GM19468 (cell line): ENCODE data around the gene GLMP.
A peak's percentile ranks its signal among the peaks of the same experiment; 100 is the strongest.

Experiments
- ATAC-seq: cut with Tn5 transposase; IDR thresholded peaks from one replicate; pipeline ENCODE4 v1.9.1; 2021; ENCODE audit warnings: mild to moderate bottlenecking, moderate library complexity, moderate number of reproducible peaks; ENCODE audit not compliant: unreplicated experiment; ENCODE audit errors: extremely low read depth

Gene GLMP

DNA sequence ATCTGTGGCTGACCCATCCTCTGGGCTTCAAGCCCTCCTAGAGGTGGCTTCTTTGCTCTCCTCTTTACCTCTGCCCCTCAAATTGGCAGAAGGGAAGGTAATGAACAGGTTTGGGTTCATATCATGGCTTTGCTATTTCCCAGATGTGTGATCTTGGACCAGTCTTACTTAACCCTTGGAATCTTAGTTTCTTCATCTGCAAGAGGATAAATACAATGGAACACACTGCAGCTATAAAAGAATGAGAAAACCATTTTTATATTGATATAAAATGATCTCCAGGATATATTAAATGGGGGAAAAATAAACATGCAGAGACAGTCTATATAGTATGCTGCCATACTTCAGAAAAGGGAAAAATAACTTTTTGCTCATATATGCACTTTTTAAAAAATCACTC, 5.6 kb downstream of the GLMP start:
- ATAC-seq: no peak

DNA sequence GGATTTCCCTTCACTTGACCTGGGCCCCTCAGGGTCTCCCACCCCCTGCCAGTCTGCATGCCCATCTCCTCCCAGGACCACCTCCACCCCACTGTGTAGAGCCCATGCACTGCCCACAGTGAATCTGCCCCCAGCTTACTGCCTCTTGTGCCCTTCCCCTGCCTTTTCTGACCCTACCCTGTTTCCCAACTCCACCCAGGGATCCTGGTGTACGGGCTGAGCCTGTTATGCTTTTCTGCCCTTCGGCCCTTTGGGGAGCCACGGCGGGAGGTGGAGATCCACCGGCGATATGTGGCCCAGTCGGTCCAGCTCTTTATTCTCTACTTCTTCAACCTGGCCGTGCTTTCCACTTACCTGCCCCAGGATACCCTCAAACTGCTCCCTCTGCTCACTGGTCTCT, 9.4 kb downstream of the GLMP start:
- ATAC-seq: no peak

GRCh38 chr1:156285437-156285836, 10.0 kb downstream of the GLMP start:
- ATAC-seq: no peak

DNA sequence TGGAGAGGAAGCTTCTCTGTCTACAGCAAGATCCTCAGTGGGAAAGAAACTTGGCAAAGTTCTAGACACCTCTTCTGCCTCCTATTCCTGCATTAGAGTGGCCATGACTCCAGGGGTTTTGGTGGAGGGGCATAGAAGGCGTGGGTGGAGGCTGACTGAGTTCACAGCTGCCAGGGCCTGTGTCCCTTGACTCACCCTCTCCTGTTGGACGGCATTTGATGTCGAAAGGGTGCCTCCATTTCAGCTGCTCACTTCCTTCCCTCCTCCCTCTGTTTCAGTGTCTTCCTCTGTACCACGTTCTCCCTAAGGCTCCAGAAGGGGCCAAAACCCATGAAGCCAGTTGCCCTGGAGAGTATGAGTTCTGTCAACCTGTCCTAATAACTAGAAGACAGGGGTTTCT, 10.7 kb downstream of the GLMP start:
- ATAC-seq: no peak

- ATAC-seq: no peak
Observed at GRCh38 chr1:156284112-156284511, 11.4 kb downstream of the GLMP start, which contains the start of gene TMEM79. Gene TMEM79, plus strand, starts transcription at chr1:156284325. Its CDS starts 902 bp downstream, at chr1:156285227.

DNA sequence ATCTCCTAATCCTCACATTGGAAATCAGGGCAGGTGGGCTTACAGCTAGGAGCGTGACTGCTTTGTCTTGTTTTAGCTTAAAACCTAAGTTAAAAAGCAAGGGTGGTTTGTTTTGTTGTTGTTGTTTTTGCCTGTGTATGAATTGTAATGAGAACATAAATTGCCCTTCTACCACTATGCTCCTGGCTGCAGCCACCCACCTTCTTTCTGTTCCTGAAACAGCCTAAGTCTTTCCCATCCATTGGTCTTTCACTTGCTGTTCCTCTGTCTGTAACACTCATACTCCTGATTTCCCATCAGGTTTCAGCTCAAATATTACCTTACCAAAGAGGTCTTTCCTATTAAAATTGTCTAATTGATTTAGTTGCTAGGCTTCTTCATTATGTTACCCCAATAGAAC, 12.0 kb downstream of the GLMP start:
- no peak for ATAC-seq

DNA sequence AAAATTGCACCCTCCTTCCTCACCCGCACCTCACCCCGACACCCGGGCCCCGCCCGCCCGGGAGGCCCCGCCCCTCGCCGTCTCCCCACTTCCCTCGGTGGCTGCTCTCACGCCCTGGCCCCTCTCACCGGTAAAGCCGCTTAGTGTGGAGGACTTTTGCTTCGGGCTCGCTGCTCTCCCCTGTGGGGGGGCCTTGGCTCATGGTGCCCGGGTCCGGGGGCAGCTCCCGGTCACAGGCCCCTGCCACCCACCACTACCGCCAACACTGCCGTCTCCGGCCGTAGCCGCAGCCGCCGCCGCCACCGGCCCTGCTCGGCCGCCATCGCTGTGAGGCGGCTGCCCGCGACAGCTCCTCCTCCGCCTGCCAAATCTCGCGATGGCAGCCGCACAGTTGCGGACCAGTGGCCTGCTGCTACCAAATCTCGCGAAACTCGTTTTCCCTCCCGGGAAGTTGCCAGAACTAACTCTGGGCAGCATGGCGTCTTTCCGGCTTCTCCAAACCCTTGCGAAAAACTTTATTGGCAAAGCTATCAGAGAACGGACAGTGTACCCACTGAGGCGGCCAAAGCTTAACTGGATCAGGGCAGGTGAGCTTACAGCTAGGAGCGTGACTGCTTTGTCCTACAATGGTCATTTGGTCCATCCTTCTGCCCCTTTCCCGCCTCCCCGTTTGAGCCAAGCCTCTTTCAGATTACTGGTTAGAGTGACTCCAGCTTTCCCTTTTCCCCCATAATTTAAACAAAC, 12.8 kb downstream of the GLMP start, which contains the start of gene SMG5:
Gene SMG5 (minus strand): TSS at position 347 of the 744 bp plus-strand sequence. CDS start 145 bp downstream, at position 202.
- ATAC-seq: peak; percentile 66

- no peak for ATAC-seq
Observed at GRCh38 chr1:156281693-156282478, 13.6 kb downstream of the GLMP start.

- no peak for ATAC-seq
Observed at GRCh38 chr1:156281281-156281680, 14.2 kb downstream of the GLMP start.

- ATAC-seq: no peak
Observed at GRCh38 chr1:156279837-156280236, 15.6 kb downstream of the GLMP start.

DNA sequence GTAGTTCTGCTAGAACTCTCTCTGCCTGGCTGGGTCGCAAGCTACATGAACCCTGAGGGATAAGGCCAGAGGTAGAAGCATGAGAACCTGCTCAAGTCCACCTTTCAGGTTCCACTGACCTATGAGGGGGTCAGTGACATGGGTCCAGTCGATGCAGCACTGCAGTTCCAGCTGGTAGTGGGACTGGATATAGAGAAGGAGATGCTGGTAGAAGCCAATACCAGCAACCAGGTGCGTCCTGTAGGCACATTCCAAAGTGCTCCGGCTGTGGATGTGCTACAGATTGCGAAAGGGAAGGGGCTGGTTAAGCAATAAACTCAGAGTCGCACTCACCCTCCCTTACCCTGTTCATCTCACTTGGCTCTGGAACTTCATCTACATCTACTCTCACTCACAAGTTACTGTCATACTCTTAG, 18.5 kb downstream of the GLMP start:
- no peak for ATAC-seq

DNA sequence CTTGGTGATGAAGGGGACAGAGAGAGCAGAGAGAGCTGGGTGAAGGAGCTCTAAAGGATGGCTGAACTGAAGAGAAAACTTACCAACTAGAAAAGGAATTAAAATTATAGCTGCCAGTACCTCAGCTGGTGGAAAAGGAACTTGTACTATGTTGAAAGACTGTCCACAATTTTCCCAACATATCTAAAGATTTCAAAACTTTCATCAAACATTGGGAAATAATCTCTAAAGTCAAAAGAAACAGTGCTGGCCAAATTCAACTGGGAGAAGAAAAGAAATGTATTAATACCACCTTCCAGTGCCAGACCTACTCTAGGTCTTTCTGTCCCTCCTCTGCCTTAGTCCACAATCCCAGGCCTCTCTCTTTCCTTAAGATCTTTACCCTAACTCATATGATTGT, 18.9 kb downstream of the GLMP start:
- no peak for ATAC-seq

DNA sequence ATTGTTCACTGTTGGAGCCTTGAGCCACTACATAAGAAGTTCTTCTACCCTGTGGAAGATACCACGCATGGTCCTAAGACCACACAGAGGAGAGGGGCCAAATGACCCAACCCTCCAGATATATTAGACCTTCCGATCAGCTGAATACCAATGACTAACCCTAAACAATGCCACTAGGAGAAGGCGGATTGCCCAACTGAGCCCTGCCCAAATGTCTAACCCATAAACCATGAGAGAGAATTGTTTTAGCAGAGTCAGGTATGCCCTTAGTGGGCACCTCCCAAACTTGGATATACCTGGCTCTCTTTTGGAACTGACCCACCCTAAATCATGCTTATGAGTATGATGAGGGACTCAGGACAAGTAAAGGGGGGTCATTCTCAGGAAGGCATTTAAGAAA, 25.2 kb downstream of the GLMP start:
- ATAC-seq: no peak

- no peak for ATAC-seq
Observed at GRCh38 chr1:156268336-156268735, 27.1 kb downstream of the GLMP start.

DNA sequence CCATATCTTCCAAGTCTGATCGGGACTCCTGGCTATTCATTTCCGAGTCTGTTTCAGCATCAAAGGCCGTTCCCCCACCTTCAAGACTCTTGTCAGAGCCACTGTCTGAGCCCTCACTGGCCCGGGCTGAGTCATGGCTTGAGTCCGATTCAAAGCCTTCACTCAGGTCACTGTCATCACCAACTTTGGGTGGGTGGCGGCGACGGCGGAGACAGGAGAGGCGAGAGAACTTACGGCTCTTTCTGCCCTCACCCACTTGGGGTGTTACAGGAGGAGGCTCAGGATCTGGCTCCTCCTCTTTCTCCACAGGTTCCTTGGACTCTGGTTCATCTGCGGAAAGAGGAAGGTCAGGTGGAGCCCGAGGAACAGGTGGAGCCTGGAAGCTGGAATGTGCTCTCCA, 29.4 kb downstream of the GLMP start:
- no peak for ATAC-seq

DNA sequence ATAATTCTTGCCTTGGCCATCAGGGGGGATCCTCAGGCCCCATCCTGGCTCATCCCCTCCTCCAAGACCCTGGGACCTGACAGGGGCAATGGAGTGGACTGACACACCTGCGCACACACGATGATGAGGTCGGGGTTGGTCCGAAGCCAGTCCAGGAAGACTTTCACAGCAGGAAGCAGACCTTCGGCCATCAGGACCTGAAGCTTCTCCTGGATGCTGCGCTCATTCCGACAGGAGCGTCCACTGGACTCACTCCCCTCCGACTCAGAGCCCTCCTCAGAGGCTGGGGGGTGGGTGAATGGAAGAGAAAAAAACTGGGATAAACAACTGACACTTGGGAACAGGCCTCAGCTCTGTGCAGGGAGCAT, 32.2 kb downstream of the GLMP start:
- ATAC-seq: no peak

GRCh38 chr1:156262461-156263287, 32.8 kb downstream of the GLMP start:
- ATAC-seq: no peak

GRCh38 chr1:156260896-156261295, 34.6 kb downstream of the GLMP start:
- ATAC-seq: no peak

GRCh38 chr1:156259805-156260204, 35.7 kb downstream of the GLMP start:
- no peak for ATAC-seq

GRCh38 chr1:156258859-156259258, 36.6 kb downstream of the GLMP start:
- no peak for ATAC-seq

DNA sequence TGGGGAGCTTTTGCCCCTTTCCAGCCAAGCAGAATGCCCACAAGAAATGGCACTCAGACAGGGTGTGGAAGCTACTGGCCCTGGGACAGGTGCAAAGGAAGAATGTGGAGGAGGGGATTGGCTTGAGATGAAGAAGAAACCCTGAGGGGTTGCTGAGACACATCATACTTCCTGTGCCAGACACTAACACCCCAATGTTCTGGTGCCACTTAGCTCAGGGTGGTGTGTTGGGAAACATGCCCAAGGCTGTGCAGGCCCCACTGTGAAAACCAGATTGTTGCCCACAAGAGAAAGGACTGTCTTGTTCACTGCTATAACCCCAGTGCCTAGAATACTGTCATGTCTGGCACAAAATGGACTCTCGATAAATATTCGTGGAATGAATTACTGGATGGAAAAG, 37.8 kb downstream of the GLMP start:
- ATAC-seq: no peak
